Loucy (cell line): ENCODE measurements around the gene SCIN.
"Not testable (repeated sequence)": the region's sequence is repeated elsewhere in the genome, so short reads cannot be mapped to it uniquely, and the experiment has no call there.

ENCODE experiments used
- H2AFZ ChIP-seq: fragments of 200-600 bp; sonication (generic); 2 replicates; pipeline ENCODE4 v1.6.0; 2016; ENCODE audit warnings: antibody characterized with exemption, mild to moderate bottlenecking, low read length, moderate library complexity
- H3F3A ChIP-seq: fragments of 200-600 bp; 2 replicates; pipeline ENCODE4 v1.6.0; 2016; ENCODE audit warnings: antibody characterized with exemption, low read depth, mild to moderate bottlenecking
- H3K27me3 ChIP-seq: fragments of 200-600 bp; sonication (generic); 2 replicates; pipeline ENCODE4 v1.6.1; 2014; ENCODE audit warnings: low read length, mild to moderate bottlenecking; ENCODE audit not compliant: insufficient read depth, poor library complexity, severe bottlenecking
- H3K36me3 ChIP-seq: fragments of 200-600 bp; sonication (generic); 2 replicates; pipeline ENCODE4 v1.6.1; 2016; ENCODE audit warnings: low read length; ENCODE audit not compliant: insufficient read depth
- H3K4me1 ChIP-seq: fragments of 200-600 bp; sonication (generic); 2 replicates; pipeline ENCODE4 v1.5.1; 2014; ENCODE audit warnings: low read length, mild to moderate bottlenecking; ENCODE audit not compliant: insufficient read depth, poor library complexity, severe bottlenecking
- H3K4me2 ChIP-seq: fragments of 200-600 bp; sonication (generic); 2 replicates; pipeline ENCODE4 v1.6.0; 2014; ENCODE audit warnings: antibody characterized with exemption, low read length, low read depth, mild to moderate bottlenecking; ENCODE audit not compliant: poor library complexity, severe bottlenecking
- H3K4me3 ChIP-seq: fragments of 200-600 bp; sonication (generic); 2 replicates; pipeline ENCODE4 v1.5.1; 2014; ENCODE audit warnings: low read length, mild to moderate bottlenecking, mixed read lengths; ENCODE audit not compliant: poor library complexity, severe bottlenecking
- H3K79me2 ChIP-seq: fragments of 200-600 bp; sonication (generic); 2 replicates; pipeline ENCODE4 v1.6.1; 2014; ENCODE audit warnings: low read length; ENCODE audit not compliant: insufficient read depth
- H3K9ac ChIP-seq: fragments of 200-600 bp; sonication (generic); 2 replicates; pipeline ENCODE4 v1.6.0; 2014; ENCODE audit warnings: mild to moderate bottlenecking, low read depth, low read length, moderate library complexity; ENCODE audit not compliant: poor library complexity, severe bottlenecking
- H3K9me2 ChIP-seq: fragments of 200-600 bp; sonication (generic); replicated peaks from 2 replicates; pipeline ENCODE4 v1.6.1; 2016; ENCODE audit warnings: low read depth, low read length, mixed read lengths
- H3K9me3 ChIP-seq: fragments of 200-600 bp; sonication (generic); 2 replicates; pipeline ENCODE4 v1.6.1; 2014; ENCODE audit warnings: mild to moderate bottlenecking, antibody characterized with exemption, low read length, low read depth; ENCODE audit not compliant: insufficient read depth
- H4K20me1 ChIP-seq: fragments of 200-600 bp; sonication (generic); 2 replicates; pipeline ENCODE4 v1.6.0; 2014; ENCODE audit warnings: antibody characterized with exemption, low read length, mild to moderate bottlenecking; ENCODE audit not compliant: insufficient read depth, poor library complexity, severe bottlenecking
- CTCF ChIP-seq: fragments of 200-600 bp; sonication (generic); conservative IDR thresholded peaks from 2 replicates; pipeline ENCODE4 v1.5.1; 2014; ENCODE audit warnings: mild to moderate bottlenecking, antibody characterized with exemption, low read length
- EZH2phosphoT487 ChIP-seq: fragments of 200-600 bp; IDR thresholded peaks from 2 replicates; pipeline ENCODE4 v1.6.1; 2018; ENCODE audit warnings: antibody characterized with exemption, mild to moderate bottlenecking, moderate library complexity, borderline replicate concordance

The SCIN gene

GRCh38 chr7:12689451-12689850 lies 118.9 kb downstream of the SCIN start:
- Histone ChIP-seq H3K36me3 (no peaks in the 10 kb centered on the region), H2AFZ (no peak overlapping the region), H3K9me2 (no peaks in the 10 kb centered on the region), H3K79me2 (no peaks in the 10 kb centered on the region), H3K27me3 (no peaks in the 10 kb centered on the region), H3F3A (no peaks in the 10 kb centered on the region), H3K4me1 (no peaks in the 10 kb centered on the region), H4K20me1 (no peaks in the 10 kb centered on the region), H3K4me3 (no peak overlapping the region), H3K9ac (no peak overlapping the region), H3K4me2 (no peak overlapping the region), H3K9me3 (no peaks in the 10 kb centered on the region)
- no peak for TF ChIP-seq CTCF
- no peak for TF ChIP-seq EZH2phosphoT487

- TF ChIP-seq CTCF (no peak), EZH2phosphoT487 (no peak)
- no peaks in the 10 kb centered on the region for H3F3A ChIP-seq
- no peaks in the 10 kb centered on the region for H3K36me3 ChIP-seq
- no peaks in the 10 kb centered on the region for H3K79me2 ChIP-seq
- no peak overlapping the region for H3K9ac ChIP-seq
- H2AFZ ChIP-seq: no peak overlapping the region
- H3K4me1 ChIP-seq: no peaks in the 10 kb centered on the region
- no peak overlapping the region for H3K4me2 ChIP-seq
- no peaks in the 10 kb centered on the region for H4K20me1 ChIP-seq
- H3K27me3 ChIP-seq: no peaks in the 10 kb centered on the region
- H3K9me3 ChIP-seq: no peaks in the 10 kb centered on the region
- no peak overlapping the region for H3K4me3 ChIP-seq
- no peaks in the 10 kb centered on the region for H3K9me2 ChIP-seq
Measured at GRCh38 chr7:12690041-12690878, 119.7 kb downstream of the SCIN start.

- not testable (repeated sequence) for H3K79me2 ChIP-seq
Measured at GRCh38 chr7:12691388-12691787, 120.9 kb downstream of the SCIN start.

GRCh38 chr7:12692035-12692434 lies 121.5 kb downstream of the SCIN start:
- Histone ChIP-seq H3F3A (no peaks in the 10 kb centered on the region), H3K4me1 (no peaks in the 10 kb centered on the region), H3K4me2 (no peak overlapping the region), H2AFZ (no peak overlapping the region), H3K9me2 (no peaks in the 10 kb centered on the region), H4K20me1 (no peaks in the 10 kb centered on the region), H3K9ac (no peak overlapping the region), H3K9me3 (no peaks in the 10 kb centered on the region), H3K4me3 (no peak overlapping the region), H3K27me3 (no peaks in the 10 kb centered on the region), H3K36me3 (no peaks in the 10 kb centered on the region), H3K79me2 (no peaks in the 10 kb centered on the region)
- TF ChIP-seq EZH2phosphoT487: no peak
- TF ChIP-seq CTCF: no peak

More at GRCh38 chr7:12691388-12691787, 120.9 kb downstream of the SCIN start:
- H3K36me3 ChIP-seq, H2AFZ ChIP-seq, H3K27me3 ChIP-seq, H3K4me1 ChIP-seq, H3F3A ChIP-seq, H3K9ac ChIP-seq, H3K4me3 ChIP-seq, H4K20me1 ChIP-seq, H3K9me3 ChIP-seq, H3K9me2 ChIP-seq, H3K4me2 ChIP-seq: not testable (repeated sequence)
